Cerebellar cortex (tissue), 1 donor: ENCODE data around the gene USP7.
"Not testable (repeated sequence)": the region's sequence is repeated elsewhere in the genome, so short reads cannot be mapped to it uniquely, and the experiment has no call there.

Experiments
- DNase-seq: peaks from one replicate; pipeline ENCODE4 v3.0.0-alpha.2; 2015; ENCODE audit warnings: low spot score

USP7 gene

DNA sequence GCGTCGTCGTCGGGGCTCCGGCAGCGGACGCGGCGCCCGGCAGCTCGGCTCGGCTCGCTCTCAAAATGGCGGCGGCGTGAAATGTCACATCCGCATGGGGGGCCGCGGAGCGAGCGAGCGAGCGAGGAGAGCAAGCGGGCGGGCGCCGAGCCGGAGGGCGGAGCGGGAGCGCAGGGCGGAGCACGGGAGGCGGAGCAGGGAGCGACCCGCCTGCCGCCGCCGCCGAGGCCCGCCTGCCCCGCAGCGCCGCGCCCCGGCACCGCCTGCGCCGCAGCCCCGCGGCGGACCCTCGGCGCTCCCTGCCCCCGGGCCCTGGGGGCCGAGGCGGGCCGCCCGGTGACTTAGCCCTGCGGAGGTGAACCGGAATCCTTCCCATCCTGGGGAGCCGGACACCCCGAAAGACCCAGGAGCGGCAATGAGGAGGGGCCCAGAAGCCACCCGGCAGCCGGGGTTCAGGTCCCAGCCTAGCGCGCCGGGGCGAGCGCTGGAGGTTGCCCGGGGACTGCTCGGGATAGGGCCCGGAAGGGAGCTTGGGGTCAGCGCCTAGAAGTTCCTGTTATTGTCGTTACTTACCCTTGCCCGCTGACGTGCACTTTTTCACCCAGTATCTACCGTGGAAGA lies at the start of gene USP7:
Gene USP7 (minus strand): TSS at position 86 of the 621 bp plus-strand sequence. CDS start 621 bp downstream, outside the sequence.
- peak; percentile 80 for DNase-seq

- DNase-seq: no peak
Measured at GRCh38 chr16:9013508-9013864, 49.8 kb upstream of the USP7 start.

GRCh38 chr16:9012848-9013507 lies 49.3 kb upstream of the USP7 start:
- DNase-seq: no peak

DNA sequence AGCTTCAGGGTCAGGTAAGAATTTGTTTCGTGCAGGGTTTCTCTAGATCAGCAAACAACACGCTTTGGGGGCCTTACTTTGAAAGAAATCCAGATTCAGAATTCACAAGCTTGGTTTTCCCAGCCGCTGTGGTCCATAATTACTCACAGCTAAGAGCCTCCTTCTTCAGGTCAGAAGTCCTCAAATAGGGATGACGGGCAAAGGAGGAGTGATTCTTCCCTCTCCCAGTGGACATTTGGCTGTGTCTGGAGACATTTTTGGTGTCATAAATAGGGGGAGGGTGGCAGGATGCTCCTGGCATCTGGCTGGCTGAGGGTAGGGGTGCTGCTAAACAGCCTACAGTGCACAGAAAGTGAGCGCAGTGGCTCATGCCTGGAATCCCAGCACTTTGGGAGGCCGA lies 48.6 kb upstream of the USP7 start:
- no peak for DNase-seq

GRCh38 chr16:9008601-9009260 lies 45.0 kb upstream of the USP7 start:
- DNase-seq: peak; percentile 61

DNA sequence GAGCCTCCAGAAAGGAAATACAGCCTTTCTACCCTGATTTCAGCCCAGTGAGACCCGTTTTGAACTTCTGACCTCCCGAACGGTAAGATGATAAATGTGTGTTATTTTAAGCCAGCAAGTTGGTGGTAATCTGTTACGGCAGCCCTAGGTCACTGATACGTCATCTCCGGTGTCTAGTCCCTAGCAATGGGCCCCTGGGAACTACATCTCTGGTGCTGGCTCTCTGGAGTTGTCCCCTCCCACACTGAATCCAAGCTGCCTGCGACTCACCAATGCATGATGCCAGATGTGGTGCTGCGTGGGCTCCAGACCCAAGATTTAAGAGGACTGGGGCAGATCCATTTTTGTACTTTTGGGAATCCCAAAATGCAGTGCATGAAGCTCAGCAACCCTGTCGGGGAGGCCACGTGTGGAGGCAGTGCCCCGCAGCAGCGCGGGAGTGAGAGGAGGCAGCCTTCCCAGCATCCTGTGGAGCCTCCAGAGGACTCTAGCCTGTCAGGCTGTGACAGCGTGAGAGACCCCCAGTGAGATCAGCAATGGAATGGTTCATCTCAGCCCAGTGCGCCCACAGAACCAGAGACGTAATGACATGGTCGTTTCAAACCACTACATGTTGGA lies 43.6 kb upstream of the USP7 start:
- no peak for DNase-seq

DNA sequence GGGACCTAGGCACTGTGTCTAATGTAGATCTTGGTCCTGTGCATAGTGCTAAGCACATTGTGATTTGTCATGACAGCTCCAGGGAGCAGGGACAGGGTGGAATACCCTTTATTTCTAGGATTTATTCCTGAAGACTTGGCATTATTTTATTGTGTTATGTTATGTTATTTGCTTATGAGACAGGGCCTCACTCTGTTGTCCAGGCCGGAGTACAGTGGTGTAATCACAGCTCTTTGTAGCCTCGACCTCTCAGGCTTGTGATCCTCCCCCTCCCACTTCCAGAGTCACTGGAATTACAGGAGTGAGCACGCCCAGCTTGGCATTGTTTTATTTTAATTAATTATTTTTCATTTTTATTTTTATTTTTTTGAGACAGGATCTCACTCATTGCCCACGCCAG lies 40.5 kb upstream of the USP7 start:
- no peak for DNase-seq

DNA sequence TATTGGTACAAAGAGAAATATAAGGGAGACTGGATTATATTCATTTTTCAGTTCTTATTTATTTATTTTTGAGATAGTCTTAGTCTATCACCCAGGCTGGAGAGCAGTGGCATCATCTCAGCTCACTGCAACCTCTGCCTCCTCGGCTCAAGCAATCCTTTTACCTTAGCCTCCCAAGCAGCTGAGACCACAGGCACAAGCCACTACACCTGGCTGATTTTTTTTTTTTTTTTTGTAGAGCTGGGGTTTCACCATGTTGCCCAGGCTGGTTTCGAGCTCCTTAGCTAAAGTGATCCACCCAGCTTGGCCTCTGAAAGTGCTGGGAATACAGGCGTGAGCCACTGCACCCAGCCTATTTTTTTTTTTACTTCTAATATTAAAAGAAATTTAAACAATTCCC lies 40.1 kb upstream of the USP7 start:
- DNase-seq: no peak

DNA sequence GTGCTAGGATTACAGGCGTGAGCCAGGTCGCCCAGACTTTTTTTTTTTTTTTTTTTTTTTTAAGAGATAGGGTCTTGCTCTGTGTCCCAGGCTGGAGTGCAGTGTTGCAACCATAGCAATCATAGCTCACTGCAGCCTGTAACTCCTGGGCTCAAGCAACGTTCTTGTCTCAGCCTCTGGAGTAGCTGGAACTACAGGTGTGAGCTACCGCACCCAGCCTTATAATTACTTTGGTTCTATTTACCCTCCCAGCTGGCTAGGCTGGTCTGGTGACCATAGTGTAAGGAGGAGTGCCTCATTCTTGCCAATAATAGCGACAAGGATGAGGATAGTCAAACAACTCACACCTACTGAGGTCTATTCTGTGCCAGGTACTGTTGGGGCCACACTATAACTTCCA lies 39.6 kb upstream of the USP7 start:
- DNase-seq: no peak

GRCh38 chr16:9002042-9002441 lies 38.3 kb upstream of the USP7 start:
- no peak for DNase-seq

- no peak for DNase-seq
Measured at GRCh38 chr16:9000664-9001063, 37.0 kb upstream of the USP7 start.

DNA sequence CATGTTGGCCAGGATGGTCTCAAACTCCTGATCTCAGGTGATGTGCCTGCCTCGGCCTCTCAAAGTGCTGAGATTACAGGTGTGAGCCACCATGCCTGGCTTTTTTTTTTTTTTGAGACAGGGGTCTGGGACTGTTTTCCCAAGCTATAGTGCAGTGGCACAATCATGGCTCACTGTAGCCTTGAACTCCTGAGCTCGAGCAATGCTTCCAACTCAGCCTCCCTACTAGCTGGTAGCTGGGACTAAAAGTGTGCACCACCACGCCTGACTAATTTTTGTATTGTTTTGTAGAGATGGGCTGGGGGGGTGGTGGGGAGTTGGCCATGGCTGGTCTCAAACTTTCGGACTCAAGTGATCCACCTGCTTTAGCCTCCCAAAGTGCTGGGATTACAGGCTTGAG lies 36.1 kb upstream of the USP7 start:
- no peak for DNase-seq

DNA sequence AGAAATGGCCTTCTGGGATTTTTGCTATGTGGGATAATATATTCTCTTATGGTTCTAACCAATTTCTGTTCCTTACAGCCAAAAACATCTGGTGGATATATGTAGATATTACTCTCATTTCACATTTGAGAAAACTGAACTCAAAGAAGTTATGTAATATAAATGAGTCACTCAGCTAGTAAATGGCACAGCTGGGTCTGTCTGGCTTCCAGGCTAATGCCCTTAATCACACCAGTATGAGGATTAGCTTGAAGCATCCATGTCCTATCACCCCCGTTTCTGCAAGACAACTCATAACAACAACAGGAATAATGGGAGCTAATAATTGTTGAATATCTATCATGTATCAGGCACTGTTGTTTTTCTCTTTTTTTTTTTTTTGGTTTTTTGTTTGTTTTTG lies 34.4 kb upstream of the USP7 start:
- no peak for DNase-seq

DNA sequence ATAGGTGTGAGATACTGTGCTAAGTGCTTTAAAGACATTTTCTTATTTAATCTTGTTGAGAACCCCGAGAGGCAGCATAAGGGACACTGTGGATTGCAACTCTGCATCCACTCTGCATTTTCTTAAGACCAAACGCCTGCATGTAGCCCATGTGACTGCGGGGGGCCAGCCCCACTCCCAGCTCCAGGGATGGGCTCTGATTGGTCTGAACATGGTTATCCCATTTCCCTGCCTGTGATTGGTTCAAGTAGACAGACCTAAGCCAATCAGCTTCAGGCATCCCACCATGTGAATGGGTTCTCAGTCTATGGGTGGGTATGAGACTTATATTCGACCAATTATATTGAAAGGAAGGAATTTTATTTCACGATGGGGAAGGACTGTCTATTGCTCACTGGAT lies 33.2 kb upstream of the USP7 start:
- no peak for DNase-seq

- DNase-seq: no peak
Measured at GRCh38 chr16:8990445-8990844, 26.7 kb upstream of the USP7 start.

- DNase-seq: no peak
Measured at GRCh38 chr16:8989099-8989878, 25.6 kb upstream of the USP7 start.

- no peak for DNase-seq
Measured at GRCh38 chr16:8986818-8987191, 23.1 kb upstream of the USP7 start.

GRCh38 chr16:8986111-8986510 lies 22.4 kb upstream of the USP7 start:
- DNase-seq: no peak

DNA sequence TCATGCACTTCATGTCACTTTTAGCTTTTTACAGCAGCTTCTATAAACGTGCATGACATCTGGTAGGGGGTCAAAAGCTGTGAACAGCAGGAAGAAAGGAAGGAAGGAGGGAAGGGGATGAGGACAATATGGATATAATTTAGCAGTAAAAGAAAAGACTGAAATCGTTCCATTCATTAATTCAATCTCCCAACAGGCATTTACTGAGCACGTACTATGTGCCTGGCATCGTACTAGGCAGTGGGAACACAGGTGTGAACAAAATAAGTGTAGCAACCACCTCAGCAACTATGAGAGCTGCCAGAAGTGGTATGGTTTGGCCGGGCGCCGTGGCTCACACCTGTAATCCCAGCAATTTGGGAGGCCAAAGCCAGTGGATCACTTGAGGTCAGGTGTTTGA lies 19.1 kb upstream of the USP7 start:
- no peak for DNase-seq

DNA sequence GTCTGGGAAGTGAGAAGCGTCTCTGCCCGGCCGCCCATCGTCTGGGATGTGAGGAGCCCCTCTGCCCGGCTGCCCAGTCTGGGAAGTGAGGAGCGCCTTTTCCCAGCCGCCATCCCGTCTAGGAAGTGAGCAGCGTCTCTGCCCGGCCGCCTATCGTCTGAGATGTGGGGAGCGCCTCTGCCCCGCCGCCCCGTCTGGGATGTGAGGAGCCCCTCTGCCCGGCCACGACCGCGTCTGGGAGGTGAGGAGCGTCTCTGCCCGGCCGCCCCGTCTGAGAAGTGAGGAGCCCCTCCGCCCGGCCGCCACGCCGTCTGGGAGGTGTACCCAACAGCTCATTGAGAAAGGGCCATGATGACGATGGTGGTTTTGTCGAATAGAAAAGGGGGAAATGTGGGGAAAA lies 18.2 kb upstream of the USP7 start:
- not testable (repeated sequence) for DNase-seq

- not testable (repeated sequence) for DNase-seq
Measured at GRCh38 chr16:8976189-8976588, 12.5 kb upstream of the USP7 start.

- no peak for DNase-seq
Measured at GRCh38 chr16:8975039-8975438, 11.3 kb upstream of the USP7 start.
